Fibroblast of lung (primary cell): ENCODE measurements around the gene ARPP21.

Source experiments
- CTCF ChIP-seq, 2 donors: IDR thresholded peaks in 1 of 2; conservative IDR thresholded peaks in 1 of 2; 1 replicate in 1 of 2; 2 replicates in 1 of 2; pipeline ENCODE4 v1.5.1; 2011 to 2012; ENCODE audit warnings: low read length in 2 of 2, control low read depth in 1 of 2, inconsistent platforms in 1 of 2, low read depth in 1 of 2, mild to moderate bottlenecking in 1 of 2
- EZH2 ChIP-seq: IDR thresholded peaks from 2 replicates; pipeline ENCODE4 v1.5.1; 2012; ENCODE audit warnings: low read length, control low read depth, mild to moderate bottlenecking; ENCODE audit errors: missing control alignments

GRCh38 chr3:35664460-35664919 lies 25.2 kb downstream of the ARPP21 start:
- TF ChIP-seq CTCF (conservative IDR thresholded peaks at IDR 0.05 in 1 of 2, IDR thresholded peaks at IDR 0.05 in 1 of 2; ENCODE audit: low read depth in 1 of 2, low read length in 2 of 2) (no peak), EZH2 (no peak)
